Measurements from ENCODE around the gene CXCR4.
A peak's percentile ranks its signal among the peaks of the same experiment; 100 is the strongest.
"Not testable (repeated sequence)": the region's sequence is repeated elsewhere in the genome, so short reads cannot be mapped to it uniquely, and the experiment has no call there.

Gene CXCR4

GRCh38 chr2:136091899-136092298, 26.1 kb downstream of the CXCR4 start:
- no peak overlapping the region for H3K4me2 ChIP-seq (ENCODE audit: insufficient read depth, low read length)
- no peak overlapping the region for H2AFZ ChIP-seq (ENCODE audit: low read depth, low read length)
- no peaks in the 10 kb centered on the region for H3K9me3 ChIP-seq (ENCODE audit: insufficient read depth, low read length, severe bottlenecking)
- H3K9ac ChIP-seq (ENCODE audit: low read depth, low read length) = no peak overlapping the region
- DNase-seq = no peak
- H4K20me1 ChIP-seq (ENCODE audit: insufficient read depth, low read length) = no peaks in the 10 kb centered on the region
- TF ChIP-seq, protein P1, sequence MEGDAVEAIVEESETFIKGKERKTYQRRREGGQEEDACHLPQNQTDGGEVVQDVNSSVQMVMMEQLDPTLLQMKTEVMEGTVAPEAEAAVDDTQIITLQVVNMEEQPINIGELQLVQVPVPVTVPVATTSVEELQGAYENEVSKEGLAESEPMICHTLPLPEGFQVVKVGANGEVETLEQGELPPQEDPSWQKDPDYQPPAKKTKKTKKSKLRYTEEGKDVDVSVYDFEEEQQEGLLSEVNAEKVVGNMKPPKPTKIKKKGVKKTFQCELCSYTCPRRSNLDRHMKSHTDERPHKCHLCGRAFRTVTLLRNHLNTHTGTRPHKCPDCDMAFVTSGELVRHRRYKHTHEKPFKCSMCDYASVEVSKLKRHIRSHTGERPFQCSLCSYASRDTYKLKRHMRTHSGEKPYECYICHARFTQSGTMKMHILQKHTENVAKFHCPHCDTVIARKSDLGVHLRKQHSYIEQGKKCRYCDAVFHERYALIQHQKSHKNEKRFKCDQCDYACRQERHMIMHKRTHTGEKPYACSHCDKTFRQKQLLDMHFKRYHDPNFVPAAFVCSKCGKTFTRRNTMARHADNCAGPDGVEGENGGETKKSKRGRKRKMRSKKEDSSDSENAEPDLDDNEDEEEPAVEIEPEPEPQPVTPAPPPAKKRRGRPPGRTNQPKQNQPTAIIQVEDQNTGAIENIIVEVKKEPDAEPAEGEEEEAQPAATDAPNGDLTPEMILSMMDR (IDR thresholded peaks at IDR 0.05; ENCODE audit: borderline replicate concordance, extremely low read depth, low read length, poor library complexity, severe bottlenecking) = no peak
- no peak for TF ChIP-seq EZH2 (IDR thresholded peaks at IDR 0.05; ENCODE audit: borderline replicate concordance, low read depth, low read length, severe bottlenecking)
- no peak overlapping the region for H3K27ac ChIP-seq (ENCODE audit: low read length)
- H3K4me1 ChIP-seq (ENCODE audit: insufficient read depth, low read length) = peaks cover 3% of the 10 kb centered on the region; the same call in 1 of the 2 replicates
- no peak for ATAC-seq (ENCODE audit: insufficient read depth, low read depth)
- no peak overlapping the region for H3K4me3 ChIP-seq (ENCODE audit: low read depth in 1 of 2, low read length in 2 of 2)
- no peaks in the 10 kb centered on the region for H3K36me3 ChIP-seq (ENCODE audit: insufficient read depth, low read length)
- no peaks in the 10 kb centered on the region for H3K79me2 ChIP-seq (ENCODE audit: insufficient read depth, low read length)
- H3K27me3 ChIP-seq (ENCODE audit: insufficient read depth, low read length, poor library complexity) = no peaks in the 10 kb centered on the region

DNA sequence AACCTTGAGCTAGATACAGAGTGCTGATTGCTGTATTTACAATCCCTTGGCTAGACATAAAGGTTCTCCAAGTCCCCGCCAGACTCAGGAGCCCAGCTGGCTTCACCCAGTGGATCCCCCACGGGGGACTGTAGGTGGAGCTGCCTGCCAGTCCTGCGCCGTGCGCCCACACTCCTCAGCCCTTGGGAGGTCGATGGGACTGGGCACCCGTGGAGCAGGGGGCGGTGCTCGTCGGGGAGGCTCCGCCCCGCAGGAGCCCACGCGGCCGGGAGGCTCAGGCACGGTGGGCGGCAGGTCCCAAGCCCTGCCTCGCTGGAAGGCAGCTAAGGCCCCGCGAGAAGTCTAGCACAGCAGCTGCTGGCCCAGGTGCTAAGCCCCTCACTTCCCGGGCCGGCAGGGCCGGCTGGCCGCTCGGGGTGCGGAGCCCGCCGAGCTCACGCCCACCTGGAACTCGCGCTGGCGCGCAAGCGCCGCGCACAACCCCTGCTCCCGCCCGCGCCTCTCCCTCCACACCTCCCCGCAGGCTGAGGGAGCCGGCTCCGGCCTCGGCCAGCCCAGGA, 30.0 kb downstream of the CXCR4 start:
- not testable (repeated sequence) for H2AFZ ChIP-seq (ENCODE audit: low read depth, low read length); H3K4me2 ChIP-seq (ENCODE audit: insufficient read depth, low read length); H3K79me2 ChIP-seq (ENCODE audit: insufficient read depth, low read length); H3K9ac ChIP-seq (ENCODE audit: low read depth, low read length); H3K27ac ChIP-seq (ENCODE audit: low read length); H3K27me3 ChIP-seq (ENCODE audit: insufficient read depth, low read length, poor library complexity); ATAC-seq (ENCODE audit: insufficient read depth, low read depth); H4K20me1 ChIP-seq (ENCODE audit: insufficient read depth, low read length); H3K4me3 ChIP-seq (ENCODE audit: low read depth in 1 of 2, low read length in 2 of 2); H3K9me3 ChIP-seq (ENCODE audit: insufficient read depth, low read length, severe bottlenecking); H3K36me3 ChIP-seq (ENCODE audit: insufficient read depth, low read length); DNase-seq; H3K4me1 ChIP-seq (ENCODE audit: insufficient read depth, low read length)

GRCh38 chr2:136086253-136087016, 31.5 kb downstream of the CXCR4 start:
- TF ChIP-seq EZH2 (IDR thresholded peaks at IDR 0.05; ENCODE audit: borderline replicate concordance, low read depth, low read length, severe bottlenecking) = no peak
- TF ChIP-seq, protein P1 (IDR thresholded peaks at IDR 0.05; ENCODE audit: borderline replicate concordance, extremely low read depth, low read length, poor library complexity, severe bottlenecking) = no peak
- H3K4me2 ChIP-seq (ENCODE audit: insufficient read depth, low read length) = no peak overlapping the region
- DNase-seq = no peak
- no peaks in the 10 kb centered on the region for H3K9me3 ChIP-seq (ENCODE audit: insufficient read depth, low read length, severe bottlenecking)
- H3K79me2 ChIP-seq (ENCODE audit: insufficient read depth, low read length) = no peaks in the 10 kb centered on the region
- H3K4me1 ChIP-seq (ENCODE audit: insufficient read depth, low read length) = no peaks in the 10 kb centered on the region
- H3K36me3 ChIP-seq (ENCODE audit: insufficient read depth, low read length) = no peaks in the 10 kb centered on the region
- peak; percentile 61 for ATAC-seq (ENCODE audit: insufficient read depth, low read depth)
- H3K4me3 ChIP-seq (ENCODE audit: low read depth in 1 of 2, low read length in 2 of 2) = no peak overlapping the region
- H3K9ac ChIP-seq (ENCODE audit: low read depth, low read length) = no peak overlapping the region
- H2AFZ ChIP-seq (ENCODE audit: low read depth, low read length) = 0 out of 2 replicates have a peak overlapping the region, but pooled peaks have one; percentile 28
- no peak overlapping the region for H3K27ac ChIP-seq (ENCODE audit: low read length)
- H3K27me3 ChIP-seq (ENCODE audit: insufficient read depth, low read length, poor library complexity) = no peaks in the 10 kb centered on the region
- H4K20me1 ChIP-seq (ENCODE audit: insufficient read depth, low read length) = no peaks in the 10 kb centered on the region

- DNase-seq = no peak
- TF ChIP-seq, protein P1 (IDR thresholded peaks at IDR 0.05; ENCODE audit: borderline replicate concordance, extremely low read depth, low read length, poor library complexity, severe bottlenecking) = no peak
- no peak for TF ChIP-seq EZH2 (IDR thresholded peaks at IDR 0.05; ENCODE audit: borderline replicate concordance, low read depth, low read length, severe bottlenecking)
- Histone ChIP-seq H3K4me3 (ENCODE audit: low read depth in 1 of 2, low read length in 2 of 2) (no peak overlapping the region), H4K20me1 (ENCODE audit: insufficient read depth, low read length) (no peaks in the 10 kb centered on the region), H3K27me3 (ENCODE audit: insufficient read depth, low read length, poor library complexity) (no peaks in the 10 kb centered on the region), H3K27ac (ENCODE audit: low read length) (no peak overlapping the region), H3K36me3 (ENCODE audit: insufficient read depth, low read length) (no peaks in the 10 kb centered on the region), H3K79me2 (ENCODE audit: insufficient read depth, low read length) (no peaks in the 10 kb centered on the region), H3K9me3 (ENCODE audit: insufficient read depth, low read length, severe bottlenecking) (no peaks in the 10 kb centered on the region), H3K9ac (ENCODE audit: low read depth, low read length) (no peak overlapping the region), H3K4me2 (ENCODE audit: insufficient read depth, low read length) (no peak overlapping the region), H2AFZ (ENCODE audit: low read depth, low read length) (no peak overlapping the region), H3K4me1 (ENCODE audit: insufficient read depth, low read length) (no peaks in the 10 kb centered on the region)
- peak; percentile 25; the same call in 1 of the 3 replicates for ATAC-seq (ENCODE audit: insufficient read depth, low read depth)
These were observed 32.3 kb downstream of the CXCR4 start for GRCh38 chr2:136085453-136086209.

All from DND-41 (cell line).